ENCODE results near the gene ALG3.

DNA sequence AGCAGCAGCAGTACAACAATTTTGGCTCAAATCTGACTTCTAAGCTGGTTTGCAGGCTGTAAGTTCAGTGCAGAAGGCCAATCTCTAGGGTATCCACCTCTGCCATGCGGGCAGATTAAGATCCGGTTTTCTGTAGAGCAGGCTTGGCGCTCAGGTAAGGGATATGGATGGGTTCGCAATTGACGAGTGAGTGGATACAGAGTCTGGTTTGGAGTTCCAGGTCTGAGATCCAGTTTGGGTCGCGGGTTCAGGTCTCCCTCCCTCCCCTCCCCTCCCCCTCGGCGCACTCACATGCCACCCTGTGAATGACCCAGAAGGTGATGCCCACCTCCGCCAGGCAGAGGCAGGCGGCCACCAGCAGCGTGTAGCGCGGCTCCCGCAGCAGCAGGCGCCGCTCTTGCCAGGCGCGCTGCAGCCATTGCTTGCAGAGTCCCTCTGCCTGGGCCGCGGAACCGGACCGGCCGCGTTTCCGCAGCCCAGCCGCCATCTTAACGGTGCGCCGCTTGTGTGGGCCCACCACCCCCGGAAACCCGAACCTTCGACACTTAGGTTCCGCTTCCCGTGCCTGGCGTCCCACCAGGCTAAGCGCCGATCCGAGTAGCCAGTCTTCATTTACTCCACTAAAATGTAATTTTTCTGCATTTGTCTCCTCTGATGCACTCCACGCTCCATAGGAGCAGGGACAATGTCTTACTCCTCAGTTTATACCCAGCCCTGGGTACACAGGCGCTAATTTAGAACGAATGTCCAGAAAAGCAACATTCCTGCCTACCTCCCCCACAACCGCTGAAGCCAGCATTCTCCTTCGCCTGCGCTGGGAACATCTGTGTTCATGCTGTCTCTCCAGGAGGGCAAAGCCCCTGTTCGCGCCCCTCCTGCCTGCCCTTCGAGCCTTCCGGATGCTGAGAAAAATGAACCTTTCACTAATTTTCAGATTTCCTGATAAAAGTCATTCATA, at the start of gene ALG3:
- TF ChIP-seq CTCF (IDR thresholded peaks at IDR 0.05; ENCODE audit: extremely low read depth in 1 of 2, insufficient read depth in 1 of 2, low read depth in 1 of 2, low read length in 2 of 2) (no peak), POLR2A (IDR thresholded peaks at IDR 0.05; ENCODE audit: low read depth, low read length) (peak; percentile 92), MYC (IDR thresholded peaks at IDR 0.05; ENCODE audit: low read depth, low read length) (peak; percentile 46), GATA2 (IDR thresholded peaks at IDR 0.05; ENCODE audit: insufficient read depth, insufficient read length, low read depth, low read length) (no peak), POLR2AphosphoS5 (IDR thresholded peaks at IDR 0.05; ENCODE audit: insufficient read depth, low read depth, low read length) (peak; percentile 93), FOS (IDR thresholded peaks at IDR 0.05; ENCODE audit: borderline replicate concordance, insufficient read depth, low read length) (no peak), EZH2 (IDR thresholded peaks at IDR 0.05; ENCODE audit: borderline replicate concordance, low read depth, low read length, severe bottlenecking) (no peak)

Measured in endothelial cell of umbilical vein (primary cell).